ENCODE data around the gene FBXO36.
A peak's percentile ranks its signal among the peaks of the same experiment; 100 is the strongest.
"Not testable (repeated sequence)": the region's sequence is repeated elsewhere in the genome, so short reads cannot be mapped to it uniquely, and the experiment has no call there.

The FBXO36 gene

DNA sequence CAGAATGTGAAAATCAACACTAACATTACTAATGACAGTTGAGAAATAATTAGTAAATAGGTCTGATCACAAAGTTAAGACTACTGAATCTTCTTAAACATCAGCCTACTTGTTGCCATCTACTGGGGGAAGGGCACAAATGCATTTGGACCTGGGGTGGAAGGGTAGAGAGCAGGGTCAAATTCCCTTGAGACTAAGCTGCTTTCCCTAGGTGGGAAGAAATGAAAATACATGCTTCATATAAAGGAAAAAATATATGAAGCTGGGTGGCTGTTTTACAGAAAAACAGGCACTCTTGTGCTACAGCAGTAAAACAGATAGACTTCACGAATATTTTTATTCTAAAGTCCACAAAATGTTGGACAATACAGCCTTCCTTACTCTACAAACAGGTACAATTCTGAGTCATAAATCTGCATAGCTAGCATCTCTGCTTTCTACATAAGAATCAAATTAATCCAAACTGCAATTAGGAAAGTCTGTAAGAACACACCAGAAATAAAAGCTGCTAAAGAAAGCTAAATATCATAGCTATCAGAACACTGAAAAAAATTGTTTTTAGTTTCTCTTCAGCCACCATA, 11.4 kb upstream of the FBXO36 start:
- DNase-seq (ENCODE audit: low spot score) = peak; percentile 12
- no peak for FAIRE-seq

DNA sequence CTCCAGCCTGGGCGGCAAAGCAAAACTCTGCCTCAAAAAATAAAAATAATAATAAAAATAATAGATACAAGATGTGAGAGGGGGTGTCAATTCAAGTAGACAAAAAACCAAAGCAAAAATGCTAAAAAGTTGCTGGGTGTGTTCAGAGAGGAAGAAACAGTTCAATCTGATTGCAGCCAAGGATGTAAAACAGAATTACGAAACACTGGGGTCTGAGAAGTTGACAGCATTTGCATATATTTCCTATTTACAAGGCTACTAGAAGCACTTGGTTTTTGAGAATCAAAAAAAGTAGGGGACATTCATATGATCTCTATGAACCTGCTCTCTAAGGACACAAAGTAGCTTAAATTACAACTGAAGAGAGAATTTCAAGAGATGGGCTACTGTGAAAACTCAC, 8.1 kb upstream of the FBXO36 start:
- DNase-seq (ENCODE audit: low spot score) (no peak), FAIRE-seq (no peak)

DNA sequence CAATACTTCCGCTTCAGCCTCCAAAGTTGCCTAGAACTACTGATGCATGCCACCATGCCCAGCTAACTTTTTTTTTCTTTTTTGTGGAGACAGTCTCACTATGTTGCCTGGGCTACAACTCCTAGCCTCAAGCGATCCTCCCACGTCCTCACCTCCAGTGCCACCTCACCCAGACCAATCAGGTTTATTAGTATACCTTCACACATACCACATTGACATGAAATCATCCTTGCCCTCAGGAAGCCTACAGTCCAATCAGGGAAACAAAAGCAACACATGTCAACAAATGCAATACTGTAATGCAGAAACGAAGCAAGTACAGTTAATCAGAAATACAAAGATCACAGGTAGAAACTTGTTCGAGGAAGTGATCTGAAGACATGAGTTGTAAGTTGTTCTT, 4.5 kb upstream of the FBXO36 start:
- FAIRE-seq (no peak), DNase-seq (ENCODE audit: low spot score) (no peak)

DNA sequence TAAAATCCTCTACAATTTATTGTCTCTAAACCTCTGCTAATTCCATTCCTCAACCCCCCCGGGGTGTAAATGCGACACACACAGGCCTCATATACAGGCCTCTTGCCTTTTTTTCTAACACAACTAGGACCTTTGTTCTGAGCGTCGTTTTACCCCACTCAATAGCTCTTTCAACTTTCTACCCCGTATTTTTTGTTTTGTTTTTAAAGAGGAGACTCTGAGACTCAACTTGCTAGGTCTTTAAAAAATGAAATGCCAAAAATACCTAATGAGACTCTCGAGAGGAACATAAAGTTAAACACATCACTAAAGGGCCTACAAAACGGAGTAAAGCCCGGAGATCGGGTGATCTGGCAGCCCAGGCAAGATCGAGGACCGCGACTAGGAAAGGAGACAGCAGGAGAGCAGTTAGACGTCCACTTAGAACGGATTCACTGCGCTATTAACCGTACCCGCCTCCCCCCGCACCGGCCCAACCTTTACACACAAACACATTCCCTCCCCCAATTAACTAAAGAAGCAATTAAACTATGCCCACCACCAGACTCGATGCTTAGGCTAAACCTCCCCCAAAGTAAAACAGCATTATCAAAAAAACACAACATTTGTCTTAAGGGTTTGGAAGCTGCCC, 2.2 kb upstream of the FBXO36 start:
- FAIRE-seq = no peak

DNA sequence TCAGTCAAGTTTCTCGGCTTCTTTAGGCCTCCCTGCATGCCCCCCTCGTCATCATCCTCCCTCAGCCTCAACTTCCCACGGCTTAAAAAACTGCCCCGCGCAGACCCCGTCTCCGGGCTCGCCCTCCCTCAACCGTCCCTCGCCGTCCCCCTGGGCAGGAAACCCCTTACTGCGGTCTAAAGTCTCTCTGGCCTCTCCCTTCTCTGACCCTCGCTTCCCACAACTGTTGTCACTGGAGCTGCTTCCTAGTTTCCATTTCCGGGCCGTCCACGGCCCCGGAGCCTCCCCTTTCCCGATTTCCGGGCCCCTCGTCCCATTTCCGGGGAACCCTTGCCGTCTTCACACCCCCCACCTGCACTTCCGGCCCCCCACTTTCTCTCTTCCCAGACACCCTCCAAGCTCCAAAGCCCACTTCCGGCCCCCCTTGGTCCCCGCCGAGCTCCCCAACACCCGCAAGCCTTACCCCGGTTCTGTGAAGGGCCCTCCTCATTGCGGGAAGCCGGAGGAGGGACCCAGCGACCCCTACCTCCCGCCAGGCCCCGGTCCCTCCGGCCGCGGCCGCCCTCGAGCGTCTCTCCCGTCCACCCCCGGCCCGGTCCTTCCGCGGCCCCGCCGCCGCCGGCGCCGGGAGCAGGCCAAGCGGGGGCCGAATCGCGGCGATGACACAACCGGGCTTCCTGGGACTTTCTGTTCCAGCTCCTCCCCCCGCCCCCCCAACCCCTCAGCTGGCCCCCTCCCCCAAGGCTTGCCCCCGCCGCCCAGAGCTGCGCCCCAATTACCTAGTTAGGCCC, 1.0 kb upstream of the FBXO36 start:
- peak; percentile 63 for DNase-seq (ENCODE audit: low spot score)
- FAIRE-seq = no peak

More for the DNA sequence above, 2.2 kb upstream of the FBXO36 start:
- no peak for DNase-seq (ENCODE audit: low spot score)

DNA sequence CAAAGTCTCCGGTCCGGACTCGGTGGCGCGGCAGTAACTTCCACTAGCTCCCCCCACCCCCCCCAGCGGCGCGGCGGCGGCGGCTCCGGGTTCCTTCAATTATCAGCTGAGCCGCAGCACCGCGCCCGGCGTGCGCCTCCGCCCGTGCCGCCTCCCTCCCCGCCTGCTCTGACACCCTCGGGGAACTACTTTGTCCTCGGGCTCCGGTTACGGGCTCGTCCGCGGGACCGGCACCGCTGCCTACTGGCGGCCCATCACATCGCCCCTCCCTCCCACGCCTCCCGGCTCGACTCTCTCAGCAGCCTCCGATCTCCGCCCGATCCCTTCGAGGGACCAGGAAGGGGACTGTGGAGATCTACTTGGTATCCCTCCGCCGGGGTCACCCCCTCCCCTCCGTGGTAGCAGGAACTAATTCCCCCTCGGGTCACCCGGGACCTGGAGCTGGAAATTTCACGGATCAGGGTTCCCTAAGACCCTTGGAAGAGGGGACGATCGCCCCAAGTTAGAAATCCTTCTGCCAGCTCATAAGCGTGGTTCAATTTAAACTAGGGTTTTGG, 333 bp upstream of the FBXO36 start, which contains the start of gene TRIP12:
TSS of gene TRIP12 (minus strand) at position 118 of the 557 bp plus-strand sequence. CDS start 41,930 bp downstream, outside the sequence.
- FAIRE-seq (no peak), DNase-seq (ENCODE audit: low spot score) (peak; percentile 91)

DNA sequence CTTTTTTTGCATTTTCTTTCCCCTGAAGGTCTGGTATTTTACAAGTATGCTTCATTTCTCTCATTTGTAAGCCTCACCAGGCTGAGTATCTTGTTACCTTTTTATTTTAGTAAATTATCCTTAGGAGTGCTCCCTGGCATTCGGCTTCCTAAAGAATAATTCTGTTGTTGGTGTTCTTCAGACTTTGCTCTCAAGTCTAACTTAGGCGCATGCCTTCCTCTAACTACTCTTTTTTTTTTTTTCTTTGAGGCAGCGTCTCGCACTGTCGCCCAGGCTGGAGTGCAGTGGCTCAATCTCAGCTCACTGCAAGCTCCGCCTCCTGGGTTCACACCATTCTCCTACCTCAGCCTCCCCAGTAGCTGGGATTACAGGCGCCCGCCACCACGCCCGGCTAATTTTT, 2.2 kb downstream of the FBXO36 start:
- FAIRE-seq; DNase-seq (ENCODE audit: low spot score): not testable (repeated sequence)

DNA sequence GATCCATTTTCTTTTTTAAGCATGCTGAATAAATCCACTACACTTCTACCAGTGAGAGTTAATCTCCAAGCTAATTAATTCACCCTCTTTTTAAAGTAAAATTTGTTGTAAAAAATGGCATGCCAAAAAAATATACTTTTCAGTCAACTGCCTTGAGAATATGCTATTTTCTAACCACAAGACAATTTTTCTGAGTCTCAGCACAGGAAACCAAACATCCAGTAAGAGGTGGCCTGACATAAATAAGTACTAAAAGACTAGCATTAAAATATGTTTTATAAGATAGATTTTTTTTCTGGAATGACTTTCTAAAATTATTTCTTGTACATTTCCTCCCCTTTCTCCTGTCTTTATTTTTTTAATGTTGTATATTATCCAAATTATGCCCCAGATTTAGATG, 2.9 kb downstream of the FBXO36 start:
- DNase-seq (ENCODE audit: low spot score) (no peak), FAIRE-seq (no peak)

DNA sequence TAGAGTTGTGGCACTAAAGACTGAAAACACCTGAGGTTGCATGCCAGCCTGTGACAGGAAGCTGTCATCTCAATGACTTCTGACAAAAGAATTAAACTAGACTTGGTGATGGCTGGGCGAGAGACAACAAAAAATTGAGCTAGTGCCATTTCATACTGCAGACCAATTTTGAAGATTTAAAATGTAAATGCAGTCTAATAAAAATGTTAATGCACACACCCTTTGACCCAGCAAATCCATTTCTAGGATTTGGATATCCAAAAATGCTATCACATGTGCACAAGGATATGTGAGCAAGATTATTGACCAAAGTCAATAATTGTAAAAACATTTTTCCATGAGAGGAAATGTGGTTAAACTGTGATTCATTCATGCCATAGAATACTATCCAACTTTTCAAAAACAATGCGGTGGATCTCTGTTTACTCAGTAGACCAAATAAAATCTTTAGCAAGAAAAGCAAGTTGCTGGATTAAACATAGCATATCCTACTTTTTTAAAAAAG, 5.6 kb downstream of the FBXO36 start:
- DNase-seq (ENCODE audit: low spot score) (no peak), FAIRE-seq (no peak)

DNA sequence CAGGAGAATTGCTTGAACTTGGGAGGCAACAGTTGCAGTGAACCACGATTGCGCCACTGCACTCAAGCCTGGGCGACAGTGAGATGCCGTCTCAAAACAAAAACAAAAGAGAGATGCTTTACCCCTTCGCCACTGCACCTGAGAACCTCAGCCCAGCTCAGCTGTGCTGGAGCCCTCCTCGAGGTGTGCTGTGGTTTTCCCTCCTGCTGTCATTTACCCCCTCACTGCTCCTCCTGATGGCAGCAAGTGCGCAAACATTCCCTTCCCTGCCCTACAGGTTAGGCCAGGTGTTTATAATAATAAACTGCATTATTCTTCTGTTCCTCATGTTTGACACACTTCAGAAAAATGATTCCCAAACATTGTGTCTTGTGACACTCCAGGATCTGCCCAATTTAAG, 8.4 kb downstream of the FBXO36 start:
- DNase-seq (ENCODE audit: low spot score) (no peak), FAIRE-seq (no peak)

DNA sequence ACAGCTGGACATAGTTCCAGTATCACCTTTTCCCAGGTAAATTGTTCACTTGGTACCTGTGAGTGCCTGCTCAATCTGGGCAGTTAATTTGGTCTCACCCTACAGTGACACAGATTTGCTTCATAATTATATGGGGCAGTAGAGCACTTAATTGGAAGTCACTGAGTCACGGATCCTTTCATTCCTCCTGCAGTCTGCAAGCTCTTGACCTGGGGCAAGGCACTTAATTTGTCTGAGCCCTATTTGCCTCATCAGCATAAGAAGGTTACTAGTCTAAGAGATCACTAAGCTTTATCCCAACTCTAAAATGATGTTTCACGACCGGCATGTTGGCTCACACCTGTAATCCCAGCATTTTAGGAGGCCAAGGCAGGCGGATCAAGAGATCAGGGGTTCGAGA, 8.9 kb downstream of the FBXO36 start:
- no peak for FAIRE-seq
- DNase-seq (ENCODE audit: low spot score) = no peak

DNA sequence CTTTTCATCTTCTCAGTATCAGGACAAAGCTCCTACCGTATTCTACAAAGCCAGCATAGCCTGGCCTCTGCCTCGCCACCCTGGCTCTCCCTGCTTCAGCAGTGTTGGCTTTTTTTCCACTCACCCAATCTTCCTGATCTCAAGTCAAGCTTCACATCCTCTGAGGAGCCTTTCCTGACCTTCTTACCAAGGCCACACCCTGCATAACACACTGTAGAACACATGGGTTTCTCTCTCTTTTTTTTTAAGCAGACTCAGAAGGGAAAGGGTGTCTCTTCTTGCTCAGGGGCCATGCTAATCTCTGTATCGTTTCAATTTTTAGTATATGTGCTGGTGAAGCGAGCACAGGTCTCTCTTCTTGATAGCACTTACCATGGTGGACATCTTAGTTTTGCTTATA, 15.2 kb downstream of the FBXO36 start:
- no peak for DNase-seq (ENCODE audit: low spot score)
- no peak for FAIRE-seq

DNA sequence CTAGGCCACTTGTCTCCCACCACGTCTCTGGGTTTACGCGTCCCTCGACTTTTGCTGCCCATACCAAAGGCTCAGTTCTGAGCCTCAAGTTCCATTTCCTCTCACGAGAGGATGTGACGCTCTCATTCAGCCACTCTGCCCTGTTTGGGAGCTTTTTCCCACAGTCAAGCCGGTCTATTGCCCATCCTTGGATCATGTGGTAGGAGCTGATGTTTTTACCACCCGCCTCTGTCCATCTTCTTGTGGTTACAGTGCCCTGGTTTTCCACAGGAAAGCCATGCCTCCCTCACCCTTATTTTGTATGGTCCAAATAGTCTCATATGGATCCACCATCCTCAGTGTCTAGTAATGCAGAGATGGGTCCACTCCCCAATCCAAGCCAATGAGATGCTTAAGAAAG, 20.4 kb downstream of the FBXO36 start:
- DNase-seq (ENCODE audit: low spot score) (no peak), FAIRE-seq (no peak)

DNA sequence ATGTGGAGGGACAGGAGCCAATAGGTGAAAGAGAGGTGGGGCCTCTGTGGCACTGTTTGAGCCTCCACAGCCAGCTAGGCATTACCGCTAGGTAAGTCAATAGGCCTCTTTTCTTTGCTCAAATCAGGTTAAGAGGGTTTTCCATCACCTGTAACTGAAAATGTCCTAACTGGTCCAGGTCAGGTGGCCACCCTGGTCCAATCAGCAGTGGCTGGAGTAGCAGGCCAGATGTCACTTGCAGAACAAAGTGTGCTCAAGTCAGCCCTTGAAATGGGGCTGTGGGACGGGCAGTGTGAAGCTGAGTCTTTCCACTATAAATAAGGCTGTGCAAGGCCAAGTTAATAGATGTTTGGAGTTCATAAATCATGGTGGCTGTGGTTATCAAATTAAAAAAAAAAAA, 20.9 kb downstream of the FBXO36 start:
- DNase-seq (ENCODE audit: low spot score) (no peak), FAIRE-seq (no peak)

DNA sequence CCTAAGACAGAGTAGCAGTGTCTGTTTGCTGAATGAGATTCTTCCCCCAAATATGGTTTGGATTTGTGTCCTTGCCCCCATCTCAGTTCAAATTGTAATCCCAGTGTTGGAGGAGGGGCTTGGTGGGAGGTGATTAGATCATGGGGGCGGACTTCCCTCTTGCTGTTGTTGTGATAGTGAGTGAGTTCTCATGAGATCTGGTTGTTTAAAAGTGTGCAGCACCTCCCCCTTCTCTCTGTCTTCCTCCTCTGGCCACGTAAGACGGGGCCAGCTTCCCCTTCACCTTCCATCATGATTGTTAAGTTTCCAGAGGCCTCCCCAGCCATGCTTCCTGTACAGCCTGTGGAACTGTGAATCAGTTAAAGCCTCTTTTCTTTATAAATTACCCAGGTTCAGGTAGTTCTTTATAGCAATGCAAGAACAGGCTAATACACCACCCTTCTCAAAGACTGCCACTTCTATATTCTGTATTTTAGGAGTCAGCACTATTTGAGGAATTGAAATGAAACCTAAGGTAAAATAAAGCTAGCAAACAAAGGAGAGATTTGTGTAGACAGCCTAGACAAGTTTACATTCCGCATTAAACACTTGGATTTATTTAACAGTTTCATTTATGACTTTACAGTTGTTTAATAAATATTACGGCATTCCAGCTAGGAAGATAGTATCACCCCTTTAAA, 21.6 kb downstream of the FBXO36 start:
- DNase-seq (ENCODE audit: low spot score) (no peak), FAIRE-seq (no peak)

DNA sequence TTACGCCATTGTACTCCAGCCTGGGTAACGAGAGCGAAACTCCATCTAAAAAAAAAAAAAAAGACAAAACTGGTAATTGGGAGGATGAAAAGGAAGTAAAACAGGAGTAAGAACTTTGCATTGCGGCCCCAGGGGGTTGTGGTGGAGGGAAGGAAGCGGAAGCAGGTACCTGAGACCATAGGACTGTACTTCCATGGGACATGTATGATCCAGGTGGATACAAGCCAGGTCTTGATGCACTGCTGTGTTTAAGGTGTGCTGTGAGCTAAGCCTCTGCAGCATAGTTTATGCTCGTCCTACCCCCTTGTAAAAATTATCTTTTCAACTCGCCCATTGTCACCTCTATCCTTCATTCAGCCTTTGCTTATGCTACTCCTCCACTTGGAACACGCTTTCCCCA, 23.7 kb downstream of the FBXO36 start:
- FAIRE-seq = no peak

DNA sequence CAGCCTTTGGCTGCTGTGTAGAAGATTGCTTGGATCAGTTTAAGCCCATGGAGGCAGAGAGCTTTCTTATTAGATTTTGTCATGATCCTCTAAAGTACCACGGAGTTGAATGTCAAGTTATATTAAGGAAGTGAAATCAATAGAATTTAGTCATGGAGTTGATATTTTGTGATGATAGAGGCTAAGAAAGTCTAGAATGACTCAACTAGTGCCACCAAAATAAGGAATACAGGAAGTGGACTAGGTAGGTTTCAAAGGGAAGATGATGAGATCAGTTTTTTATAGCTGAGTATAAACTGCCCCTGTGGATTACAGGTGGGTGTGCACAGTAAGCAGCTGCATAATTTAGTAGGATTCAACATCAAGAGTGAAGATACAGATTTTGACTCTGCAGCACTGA, 25.2 kb downstream of the FBXO36 start:
- FAIRE-seq = no peak
- DNase-seq (ENCODE audit: low spot score) = no peak

More for the DNA sequence above, 23.7 kb downstream of the FBXO36 start:
- DNase-seq (ENCODE audit: low spot score) = no peak

DNA sequence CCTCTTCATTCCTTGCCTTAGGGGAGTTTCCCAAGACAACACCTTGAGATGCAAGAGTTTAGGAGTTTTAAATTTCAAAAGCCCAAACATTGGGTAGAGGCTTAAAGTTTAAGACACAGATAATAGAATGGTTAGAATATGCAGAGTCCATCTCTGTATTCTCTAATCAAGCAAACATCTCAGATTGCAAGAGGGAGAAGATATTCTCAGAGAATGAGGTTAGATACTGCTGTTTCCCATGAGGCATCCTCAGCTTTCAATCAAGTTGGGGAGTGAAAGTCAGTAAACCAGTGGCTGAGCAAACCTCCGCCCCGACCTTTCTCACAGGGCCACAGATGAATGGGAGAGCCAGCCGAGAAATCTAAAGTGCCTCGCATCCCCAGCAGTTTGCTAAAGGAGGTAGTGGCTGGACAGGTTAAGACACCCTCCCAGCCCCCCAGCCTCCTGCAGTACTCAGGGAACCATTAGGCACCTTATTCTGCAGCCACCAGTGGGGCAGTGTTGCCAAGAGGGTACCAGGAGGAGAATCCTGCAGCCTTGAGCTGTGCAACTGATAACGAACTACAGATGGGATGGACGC, 30.0 kb downstream of the FBXO36 start:
- FAIRE-seq = no peak
- no peak for DNase-seq (ENCODE audit: low spot score)

DNA sequence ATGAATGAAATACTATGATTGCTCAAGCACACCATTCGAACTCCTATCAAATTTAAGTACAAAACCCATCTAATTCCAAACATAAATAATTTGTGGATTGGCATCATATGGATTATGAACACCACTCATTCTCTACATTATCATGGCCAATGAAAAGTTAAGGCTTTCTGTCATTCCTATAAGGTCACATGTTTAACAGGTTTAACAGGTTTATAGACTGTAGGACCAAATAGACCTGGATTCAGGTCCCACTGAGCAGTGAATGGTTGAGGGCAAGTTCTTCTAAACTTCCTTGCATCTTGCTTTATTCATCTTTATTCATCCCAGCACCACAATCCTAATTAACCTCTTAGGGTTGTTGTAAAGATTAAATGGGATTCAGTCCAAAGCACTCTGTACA, 33.4 kb downstream of the FBXO36 start:
- no peak for DNase-seq (ENCODE audit: low spot score)

DNA sequence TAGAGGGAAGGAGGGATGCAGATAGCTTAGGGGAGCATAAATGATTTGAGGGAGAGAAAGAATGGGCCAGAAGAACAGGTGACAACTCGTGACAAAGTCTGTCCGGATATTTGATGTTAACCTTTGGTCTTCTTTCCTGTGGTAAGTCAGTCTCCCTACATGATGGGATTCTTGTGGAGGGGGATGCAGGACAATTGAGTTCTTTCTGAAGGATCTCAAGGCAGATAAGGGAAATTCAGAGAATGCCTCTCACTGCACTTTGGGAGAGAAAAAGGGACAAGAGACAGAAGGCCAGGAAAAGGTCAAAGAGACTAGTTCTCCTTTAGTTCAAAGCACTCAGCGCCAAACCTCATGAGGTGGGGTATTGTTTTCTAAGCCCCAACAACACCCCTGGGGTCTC, 34.2 kb downstream of the FBXO36 start:
- FAIRE-seq (no peak), DNase-seq (ENCODE audit: low spot score) (no peak)

More for the DNA sequence above, 33.4 kb downstream of the FBXO36 start:
- no peak for FAIRE-seq

DNA sequence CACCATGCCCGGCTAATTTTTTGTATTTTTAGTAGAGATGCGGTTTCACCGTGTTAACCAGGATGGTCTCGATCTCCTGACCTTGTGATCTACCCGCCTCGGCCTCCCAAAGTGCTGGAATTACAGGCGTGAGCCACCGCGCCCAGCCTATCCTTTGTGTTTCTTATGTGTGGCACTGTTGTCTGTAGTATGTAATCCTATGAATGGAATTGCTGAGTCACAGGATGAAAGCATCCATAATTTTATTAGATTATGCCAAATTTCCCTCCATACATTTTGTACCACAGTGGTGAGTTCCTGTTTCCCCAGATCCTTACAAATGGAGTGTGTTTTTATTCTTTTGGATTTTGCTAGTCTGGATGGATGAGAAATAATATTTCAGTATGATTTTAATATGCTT, 41.3 kb downstream of the FBXO36 start:
- not testable (repeated sequence) for FAIRE-seq; DNase-seq (ENCODE audit: low spot score)
